Activated CD4-positive, CD25-positive, alpha-beta regulatory T cell treated with anti-CD3 and anti-CD28 coated beads, Interleukin-2, amount 50 U/mL, for 16 hours (primary cell): ENCODE measurements around the gene LAMC1.
"Not testable (repeated sequence)": the region's sequence is repeated elsewhere in the genome, so short reads cannot be mapped to it uniquely, and the experiment has no call there.

Experiments
- DNase-seq: peaks from one replicate; pipeline ENCODE4 v3.0.0-alpha.2; 2020; ENCODE audit warnings: low read depth, low spot score

Gene LAMC1

GRCh38 chr1:183148599-183148998 lies 125.4 kb downstream of the LAMC1 start:
- no peak for DNase-seq

- DNase-seq = no peak
Measured at GRCh38 chr1:183149273-183149672, 126.1 kb downstream of the LAMC1 start.

DNA sequence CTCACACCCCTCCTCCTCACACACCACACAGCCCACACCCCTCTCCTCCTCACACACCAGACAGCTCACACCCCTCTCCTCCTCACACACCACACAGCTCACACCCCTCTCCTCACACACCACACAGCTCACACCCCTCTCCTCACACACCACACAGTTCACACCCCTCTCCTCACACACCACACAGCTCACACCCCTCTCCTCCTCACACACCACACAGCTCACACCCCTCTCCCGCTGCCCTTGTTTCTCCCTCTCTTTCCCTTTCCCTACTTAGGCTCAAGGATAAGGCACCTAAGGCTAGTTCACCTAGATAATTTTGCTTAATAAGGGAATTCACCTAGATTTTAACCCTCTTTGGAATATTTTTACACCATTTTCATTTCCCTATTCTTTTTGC lies 126.8 kb downstream of the LAMC1 start:
- DNase-seq = not testable (repeated sequence)

- no peak for DNase-seq
Measured at GRCh38 chr1:183150445-183150844, 127.2 kb downstream of the LAMC1 start.

DNA sequence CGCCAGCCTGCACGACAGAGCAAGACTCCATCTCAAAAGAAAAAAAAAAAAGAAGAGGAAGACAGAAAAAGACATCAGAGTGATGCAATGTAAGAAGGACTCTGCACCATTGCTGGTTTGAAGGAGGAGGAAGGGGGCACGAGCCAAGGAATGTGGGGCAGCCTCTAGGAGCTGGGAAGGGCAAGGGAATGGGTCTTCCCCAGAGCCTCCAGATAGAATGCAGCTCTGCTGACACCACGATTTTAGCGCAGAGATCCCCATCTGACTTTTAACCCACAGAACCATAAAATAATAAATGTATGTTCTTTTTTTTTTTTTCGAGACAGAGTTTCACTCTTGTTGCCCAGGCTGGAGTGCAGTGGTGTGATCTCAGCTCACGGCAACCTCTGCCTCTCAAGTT lies 129.0 kb downstream of the LAMC1 start:
- no peak for DNase-seq

DNA sequence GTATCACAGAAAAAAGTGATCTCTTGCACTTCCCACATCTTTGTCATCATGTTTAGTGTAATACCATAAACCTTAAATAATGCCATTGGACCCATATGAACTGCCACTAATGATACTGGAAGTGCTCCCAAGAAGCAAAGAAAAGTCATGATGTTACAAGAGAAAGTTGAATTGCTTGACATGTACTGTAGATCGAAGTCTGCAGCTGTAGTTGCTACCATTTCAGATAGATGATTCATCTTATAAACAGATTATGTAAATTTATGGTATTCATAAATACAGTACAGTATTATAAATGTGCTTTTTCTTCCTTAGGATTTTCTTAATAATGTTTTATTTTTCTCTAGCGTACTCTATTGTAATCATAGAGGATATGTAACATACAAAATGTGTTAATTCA lies 132.7 kb downstream of the LAMC1 start:
- no peak for DNase-seq

- no peak for DNase-seq
Measured at GRCh38 chr1:183159960-183160359, 136.7 kb downstream of the LAMC1 start.

- DNase-seq = no peak
Measured at GRCh38 chr1:183161391-183161790, 138.2 kb downstream of the LAMC1 start.

- no peak for DNase-seq
Measured at GRCh38 chr1:183163316-183163715, 140.1 kb downstream of the LAMC1 start.

- DNase-seq = no peak
Measured at GRCh38 chr1:183164340-183164739, 141.1 kb downstream of the LAMC1 start.

DNA sequence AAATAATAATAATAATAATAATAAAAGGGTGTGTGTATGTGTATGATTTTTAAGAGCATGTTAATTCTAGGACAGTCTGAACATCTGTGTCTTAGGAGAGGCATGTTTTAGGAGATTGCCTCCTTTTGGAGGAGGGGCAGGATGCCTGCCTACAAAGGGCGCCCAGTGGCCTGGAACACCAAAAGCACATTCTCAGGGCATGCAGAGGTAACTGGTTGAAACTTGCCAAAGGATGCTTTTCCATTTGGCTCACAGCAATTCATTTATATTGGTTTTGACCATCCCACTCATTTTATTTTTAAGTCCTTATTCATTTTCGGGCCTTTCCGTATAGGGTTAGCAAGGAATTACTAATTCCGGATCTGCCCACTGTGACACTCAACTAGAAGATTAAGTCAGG lies 141.7 kb downstream of the LAMC1 start:
- no peak for DNase-seq

DNA sequence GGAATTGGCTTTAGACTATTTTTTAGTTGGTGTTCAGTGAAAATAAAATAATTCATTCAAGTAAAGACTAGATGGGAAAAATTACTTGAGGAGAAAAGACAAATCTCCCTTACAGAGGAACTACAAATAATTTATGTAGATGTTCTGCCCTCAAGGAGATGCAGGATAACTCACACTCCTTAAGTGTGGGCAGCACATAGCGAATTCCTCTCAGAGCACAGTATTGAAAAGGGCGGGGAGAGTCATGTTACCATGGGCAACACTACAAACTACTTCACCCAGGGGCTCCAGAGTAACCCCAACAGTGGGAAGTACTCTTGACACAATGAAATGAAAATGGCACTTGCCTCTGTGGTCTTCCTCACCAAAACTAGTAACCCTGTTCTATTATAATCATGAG lies 142.2 kb downstream of the LAMC1 start:
- DNase-seq = no peak

DNA sequence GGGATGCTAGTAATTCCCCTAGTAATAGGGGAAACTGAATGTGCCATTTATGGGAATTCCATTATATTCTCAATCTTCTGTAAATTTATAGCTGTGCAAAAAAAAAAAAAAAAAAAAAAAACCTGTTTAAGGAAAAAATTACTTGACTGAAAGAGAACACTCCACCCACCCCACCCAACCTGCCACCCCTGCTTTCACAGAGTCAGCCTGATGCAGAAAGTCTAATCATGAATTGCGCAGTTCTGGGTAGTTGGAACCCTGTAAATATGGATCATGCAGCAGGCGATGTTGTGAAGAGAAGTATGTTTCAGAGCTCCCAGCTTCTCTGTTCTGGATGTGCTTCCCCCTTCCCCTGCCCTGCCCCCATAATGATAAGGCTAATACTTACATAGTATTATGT lies 143.2 kb downstream of the LAMC1 start:
- no peak for DNase-seq

- no peak for DNase-seq
Measured at GRCh38 chr1:183167676-183168075, 144.5 kb downstream of the LAMC1 start.

GRCh38 chr1:183168308-183168707 lies 145.1 kb downstream of the LAMC1 start:
- DNase-seq = no peak

GRCh38 chr1:183173828-183174227 lies 150.6 kb downstream of the LAMC1 start:
- DNase-seq = no peak

DNA sequence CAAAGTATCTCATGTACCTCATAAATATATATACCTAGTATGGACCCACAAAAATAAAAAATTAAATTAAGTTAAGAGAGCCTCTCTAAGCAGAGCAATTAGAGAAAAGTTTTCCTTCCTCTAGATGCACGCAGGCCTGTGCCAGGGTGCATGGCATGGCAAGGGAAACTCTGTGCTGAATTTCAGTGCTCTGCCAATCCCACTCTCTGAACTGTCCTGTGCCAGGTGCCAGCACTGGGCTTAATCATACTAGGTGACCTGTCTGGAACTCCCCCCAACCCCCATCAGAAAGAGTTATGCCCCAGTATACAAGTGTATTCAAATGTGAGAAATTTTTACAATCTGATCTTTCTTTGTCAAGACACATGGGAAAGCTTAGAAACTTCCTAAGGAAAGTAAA lies 152.4 kb downstream of the LAMC1 start:
- DNase-seq = no peak

DNA sequence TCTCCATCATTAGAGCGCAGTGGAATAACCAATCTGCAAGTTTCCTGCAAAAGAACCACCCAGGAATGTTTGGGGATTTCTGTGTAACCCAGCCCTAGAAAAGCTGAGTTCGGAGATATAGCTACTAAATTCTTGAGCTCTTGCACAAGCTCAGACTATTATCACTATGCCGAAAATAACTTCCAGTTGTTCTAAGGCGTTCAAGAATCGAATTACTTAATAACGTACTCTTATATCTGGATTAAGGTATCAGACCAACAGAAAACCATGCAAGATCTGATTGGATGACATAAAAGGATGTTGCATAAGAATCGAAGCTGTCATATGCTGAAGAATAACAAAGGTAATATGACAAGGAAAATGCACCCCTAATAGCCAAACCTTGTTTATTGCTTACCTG lies 155.3 kb downstream of the LAMC1 start:
- no peak for DNase-seq

DNA sequence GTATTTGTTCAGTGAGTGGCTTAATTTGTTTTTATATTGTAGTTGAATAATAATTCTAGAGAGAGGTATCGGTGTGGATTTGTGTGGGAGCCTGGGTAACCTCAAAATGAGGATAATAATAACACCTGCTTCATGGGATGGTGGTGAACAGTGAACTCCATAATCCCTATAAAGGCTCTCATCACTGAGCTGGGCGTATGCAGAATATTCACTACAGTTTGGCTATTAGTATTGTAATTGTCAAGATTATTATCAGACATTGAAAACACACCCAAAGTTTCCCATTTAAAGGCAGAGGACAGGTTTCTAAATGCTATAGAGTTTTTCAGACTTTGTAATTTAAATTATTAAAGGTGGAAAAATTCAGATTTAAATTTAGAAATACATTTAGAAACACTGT lies 155.8 kb downstream of the LAMC1 start:
- no peak for DNase-seq

DNA sequence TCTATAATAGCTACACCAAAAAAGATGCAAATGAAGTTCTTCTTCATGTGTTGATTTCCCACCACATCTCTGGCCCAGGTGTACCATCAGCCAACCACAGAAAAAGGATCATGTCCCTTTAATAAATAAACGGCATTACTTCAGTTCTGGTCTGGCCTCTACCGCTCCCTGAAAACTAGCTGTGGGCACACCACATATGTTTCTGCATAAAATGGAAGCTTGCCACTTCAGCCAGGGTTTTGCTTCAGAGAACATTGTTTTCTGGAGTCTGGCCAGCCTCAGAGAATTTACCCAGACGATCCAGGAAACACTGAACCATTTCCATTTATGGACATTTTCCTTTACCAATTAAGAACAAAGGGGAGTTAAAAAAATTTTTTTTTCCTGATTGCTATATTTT lies 157.0 kb downstream of the LAMC1 start:
- no peak for DNase-seq

DNA sequence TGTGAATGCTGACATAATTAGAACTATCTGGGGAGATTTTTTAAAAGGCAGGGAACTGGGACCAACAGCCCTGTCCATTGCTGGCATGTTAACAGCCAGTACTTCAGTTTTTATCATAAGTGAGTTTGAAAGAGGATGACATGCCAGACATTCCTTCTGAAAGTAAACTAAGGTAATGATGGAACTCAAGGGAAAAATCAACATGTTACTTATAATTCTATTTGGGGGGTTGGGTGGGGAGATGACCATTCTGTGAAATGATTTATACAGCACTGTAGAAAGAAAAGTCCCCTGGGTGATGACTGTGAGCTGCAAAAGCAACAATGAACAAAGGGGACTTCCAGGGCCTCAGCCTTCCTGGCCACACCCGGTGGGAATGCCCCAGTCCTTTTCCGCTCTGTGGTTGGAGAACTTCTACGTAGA lies 157.4 kb downstream of the LAMC1 start:
- DNase-seq = no peak

DNA sequence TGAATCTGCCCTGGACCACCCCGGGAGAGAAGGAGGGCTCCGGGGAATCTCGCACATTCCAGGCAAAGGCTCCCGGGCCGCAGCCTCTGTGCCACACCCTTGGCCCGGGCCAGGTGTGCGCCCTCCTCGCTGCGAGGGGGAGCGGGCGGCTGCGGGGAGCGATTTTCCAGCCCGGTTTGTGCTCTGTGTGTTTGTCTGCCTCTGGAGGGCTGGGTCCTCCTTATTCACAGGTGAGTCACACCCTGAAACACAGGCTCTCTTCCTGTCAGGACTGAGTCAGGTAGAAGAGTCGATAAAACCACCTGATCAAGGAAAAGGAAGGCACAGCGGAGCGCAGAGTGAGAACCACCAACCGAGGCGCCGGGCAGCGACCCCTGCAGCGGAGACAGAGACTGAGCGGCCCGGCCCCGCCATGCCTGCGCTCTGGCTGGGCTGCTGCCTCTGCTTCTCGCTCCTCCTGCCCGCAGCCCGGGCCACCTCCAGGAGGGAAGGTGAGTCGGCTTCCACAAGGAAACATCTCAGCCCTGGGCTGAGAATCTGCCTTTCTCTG lies 162.8 kb downstream of the LAMC1 start, which contains the start of gene LAMC2:
Gene LAMC2 (plus strand): TSS at position 324 of the 550 bp plus-strand sequence. CDS start 89 bp downstream, at position 413.
- no peak for DNase-seq

DNA sequence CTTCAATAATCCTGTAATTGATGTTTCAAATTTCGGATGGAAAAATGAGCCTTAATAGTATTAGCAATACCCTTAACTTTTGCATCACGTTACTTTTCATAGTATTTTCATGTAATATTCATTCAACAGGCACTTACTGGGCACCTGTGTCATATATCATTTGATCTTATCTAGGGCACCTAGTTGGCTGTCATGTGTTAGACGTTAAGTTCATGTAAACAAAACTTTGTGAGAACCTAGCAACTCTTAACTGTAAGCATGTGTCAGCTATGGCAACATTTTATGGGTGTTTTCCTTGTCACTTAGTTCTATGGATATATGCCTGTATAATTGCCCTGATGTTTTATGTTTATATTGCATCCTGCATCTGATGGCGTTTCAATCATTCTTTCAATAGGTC lies 163.6 kb downstream of the LAMC1 start:
- no peak for DNase-seq

GRCh38 chr1:183188240-183188639 lies 165.0 kb downstream of the LAMC1 start:
- no peak for DNase-seq
